ENCODE data around the gene CNNM1. TPM values are rescaled to one million over a fixed set of nuclear protein-coding genes. Genes with fewer than 3 reads are reported as not detected.

CNNM1 gene
- total and polyA plus RNA-seq, 9 of the 15 experiments (the other 6 are each of a cell fraction or from before 2014, with no cell fraction given): not detected

DNA sequence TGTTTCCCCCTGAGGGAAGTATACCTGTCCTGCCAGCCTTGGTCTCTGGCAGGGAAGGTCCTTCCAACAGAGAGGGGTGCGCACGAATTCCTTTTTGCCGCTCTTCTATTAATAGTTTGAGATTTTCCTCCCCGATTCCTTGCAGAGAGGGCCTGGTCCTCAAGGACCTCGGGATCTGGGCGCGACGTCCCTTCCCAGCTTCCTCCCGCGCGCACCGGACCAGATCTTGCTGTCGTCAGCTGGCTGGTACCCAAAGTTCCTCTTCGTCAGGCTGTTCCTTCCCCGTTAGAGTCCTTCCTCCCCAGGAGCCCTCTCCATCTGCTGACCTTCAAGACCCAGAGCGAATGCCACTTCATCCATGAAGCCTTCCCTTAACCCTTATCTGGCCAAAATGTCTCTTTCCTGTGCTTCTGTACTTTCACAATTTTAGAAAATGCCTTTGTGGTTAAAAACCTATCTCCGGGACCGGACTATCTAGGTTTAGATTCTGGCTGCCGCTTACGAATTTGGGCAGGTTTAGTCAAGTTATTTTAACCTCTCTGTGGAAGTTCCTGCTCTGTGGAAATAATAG lies 102.1 kb downstream of the CNNM1 start (continued):
- TF ChIP-seq CC2D1A (IDR thresholded peaks at IDR 0.05): no peak
- TF ChIP-seq, protein P1, sequence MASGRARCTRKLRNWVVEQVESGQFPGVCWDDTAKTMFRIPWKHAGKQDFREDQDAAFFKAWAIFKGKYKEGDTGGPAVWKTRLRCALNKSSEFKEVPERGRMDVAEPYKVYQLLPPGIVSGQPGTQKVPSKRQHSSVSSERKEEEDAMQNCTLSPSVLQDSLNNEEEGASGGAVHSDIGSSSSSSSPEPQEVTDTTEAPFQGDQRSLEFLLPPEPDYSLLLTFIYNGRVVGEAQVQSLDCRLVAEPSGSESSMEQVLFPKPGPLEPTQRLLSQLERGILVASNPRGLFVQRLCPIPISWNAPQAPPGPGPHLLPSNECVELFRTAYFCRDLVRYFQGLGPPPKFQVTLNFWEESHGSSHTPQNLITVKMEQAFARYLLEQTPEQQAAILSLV (tag; IDR thresholded peaks at IDR 0.05): no peak
- TF ChIP-seq, protein P2, sequence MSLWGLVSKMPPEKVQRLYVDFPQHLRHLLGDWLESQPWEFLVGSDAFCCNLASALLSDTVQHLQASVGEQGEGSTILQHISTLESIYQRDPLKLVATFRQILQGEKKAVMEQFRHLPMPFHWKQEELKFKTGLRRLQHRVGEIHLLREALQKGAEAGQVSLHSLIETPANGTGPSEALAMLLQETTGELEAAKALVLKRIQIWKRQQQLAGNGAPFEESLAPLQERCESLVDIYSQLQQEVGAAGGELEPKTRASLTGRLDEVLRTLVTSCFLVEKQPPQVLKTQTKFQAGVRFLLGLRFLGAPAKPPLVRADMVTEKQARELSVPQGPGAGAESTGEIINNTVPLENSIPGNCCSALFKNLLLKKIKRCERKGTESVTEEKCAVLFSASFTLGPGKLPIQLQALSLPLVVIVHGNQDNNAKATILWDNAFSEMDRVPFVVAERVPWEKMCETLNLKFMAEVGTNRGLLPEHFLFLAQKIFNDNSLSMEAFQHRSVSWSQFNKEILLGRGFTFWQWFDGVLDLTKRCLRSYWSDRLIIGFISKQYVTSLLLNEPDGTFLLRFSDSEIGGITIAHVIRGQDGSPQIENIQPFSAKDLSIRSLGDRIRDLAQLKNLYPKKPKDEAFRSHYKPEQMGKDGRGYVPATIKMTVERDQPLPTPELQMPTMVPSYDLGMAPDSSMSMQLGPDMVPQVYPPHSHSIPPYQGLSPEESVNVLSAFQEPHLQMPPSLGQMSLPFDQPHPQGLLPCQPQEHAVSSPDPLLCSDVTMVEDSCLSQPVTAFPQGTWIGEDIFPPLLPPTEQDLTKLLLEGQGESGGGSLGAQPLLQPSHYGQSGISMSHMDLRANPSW (CRISPR knock-in tag; IDR thresholded peaks at IDR 0.05): no peak
- TF ChIP-seq, protein P3, sequence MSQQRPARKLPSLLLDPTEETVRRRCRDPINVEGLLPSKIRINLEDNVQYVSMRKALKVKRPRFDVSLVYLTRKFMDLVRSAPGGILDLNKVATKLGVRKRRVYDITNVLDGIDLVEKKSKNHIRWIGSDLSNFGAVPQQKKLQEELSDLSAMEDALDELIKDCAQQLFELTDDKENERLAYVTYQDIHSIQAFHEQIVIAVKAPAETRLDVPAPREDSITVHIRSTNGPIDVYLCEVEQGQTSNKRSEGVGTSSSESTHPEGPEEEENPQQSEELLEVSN (IDR thresholded peaks at IDR 0.05; ENCODE audit: borderline replicate concordance in 1 of 2, extremely low read depth in 1 of 2, insufficient read depth in 1 of 2, insufficient read length in 1 of 2, low read depth in 1 of 2, low read length in 1 of 2, poor library complexity in 1 of 2, severe bottlenecking in 1 of 2): peak in 1 of 2 experiments; percentile 59
- no peak for TF ChIP-seq SMARCC2 (IDR thresholded peaks at IDR 0.05; ENCODE audit: low read depth)
- TF ChIP-seq ZNF347 (CRISPR knock-in tag; IDR thresholded peaks at IDR 0.05; ENCODE audit: low read depth): no peak
- no peak for TF ChIP-seq CGGBP1 (CRISPR knock-in tag; IDR thresholded peaks at IDR 0.05)
- no peak for TF ChIP-seq TFAM (CRISPR knock-in tag; conservative IDR thresholded peaks at IDR 0.05)
- TF ChIP-seq NFRKB (IDR thresholded peaks at IDR 0.05; ENCODE audit: low read depth): 0 out of 2 replicates have a peak, but pooled peaks have one; percentile 50
- TF ChIP-seq HDAC8 (tag; IDR thresholded peaks at IDR 0.05): no peak
- TF ChIP-seq CREM (IDR thresholded peaks at IDR 0.05; ENCODE audit: low read depth): peak; percentile 54; the same call in 1 of the 2 replicates
- TF ChIP-seq RBFOX2 (IDR thresholded peaks at IDR 0.05; ENCODE audit: low read depth, low read length): no peak
- no peak for TF ChIP-seq FOXK1 (CRISPR knock-in tag; IDR thresholded peaks at IDR 0.05; ENCODE audit: borderline replicate concordance)
- TF ChIP-seq PHB (CRISPR knock-in tag; IDR thresholded peaks at IDR 0.05): no peak
- TF ChIP-seq, protein P4, sequence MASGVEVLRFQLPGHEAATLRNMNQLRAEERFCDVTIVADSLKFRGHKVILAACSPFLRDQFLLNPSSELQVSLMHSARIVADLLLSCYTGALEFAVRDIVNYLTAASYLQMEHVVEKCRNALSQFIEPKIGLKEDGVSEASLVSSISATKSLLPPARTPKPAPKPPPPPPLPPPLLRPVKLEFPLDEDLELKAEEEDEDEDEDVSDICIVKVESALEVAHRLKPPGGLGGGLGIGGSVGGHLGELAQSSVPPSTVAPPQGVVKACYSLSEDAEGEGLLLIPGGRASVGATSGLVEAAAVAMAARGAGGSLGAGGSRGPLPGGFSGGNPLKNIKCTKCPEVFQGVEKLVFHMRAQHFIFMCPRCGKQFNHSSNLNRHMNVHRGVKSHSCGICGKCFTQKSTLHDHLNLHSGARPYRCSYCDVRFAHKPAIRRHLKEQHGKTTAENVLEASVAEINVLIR (CRISPR knock-in tag; IDR thresholded peaks at IDR 0.05): no peak
- no peak for TF ChIP-seq XRCC3 (IDR thresholded peaks at IDR 0.05)
- TF ChIP-seq NUFIP1 (IDR thresholded peaks at IDR 0.05; ENCODE audit: partially characterized antibody): no peak
- no peak for TF ChIP-seq RHOXF2B (CRISPR knock-in tag; conservative IDR thresholded peaks at IDR 0.05)
- TF ChIP-seq CBX1 (IDR thresholded peaks at IDR 0.05; ENCODE audit: low read depth): no peak
- TF ChIP-seq ZNF561 (CRISPR knock-in tag; conservative IDR thresholded peaks at IDR 0.05): no peak
- TF ChIP-seq HNRNPK (IDR thresholded peaks at IDR 0.05; ENCODE audit: low read depth, low read length, poor library complexity, severe bottlenecking): no peak
- peak; percentile 61 for TF ChIP-seq CTBP1 (IDR thresholded peaks at IDR 0.05; ENCODE audit: borderline replicate concordance)
